GM23338 (cell line): ENCODE measurements around the gene PLRG1.

Source experiments
- CTCF ChIP-seq, 2 experiments: fragments of 200-600 bp in 1 of 2; sonication (generic) in 1 of 2; conservative IDR thresholded peaks; 2 replicates each; pipeline versions ENCODE4 v1.5.1 to v1.6.1; 2016 to 2017; ENCODE audit warnings: antibody characterized with exemption in 2 of 2, low read depth in 2 of 2, mild to moderate bottlenecking in 2 of 2, moderate library complexity in 1 of 2
- EZH2phosphoT487 ChIP-seq: fragments of 200-600 bp; sonication (generic); IDR thresholded peaks from one replicate; pipeline ENCODE4 v1.8.1; 2018; ENCODE audit warnings: antibody characterized with exemption; ENCODE audit not compliant: unreplicated experiment

GRCh38 chr4:154516318-154517029 lies 33.7 kb downstream of the PLRG1 start:
- TF ChIP-seq CTCF (conservative IDR thresholded peaks at IDR 0.05; ENCODE audit: low read depth in 2 of 2) (no peak), EZH2phosphoT487 (no peak)
